ENCODE data around the gene NSMCE1.

The NSMCE1 gene

DNA sequence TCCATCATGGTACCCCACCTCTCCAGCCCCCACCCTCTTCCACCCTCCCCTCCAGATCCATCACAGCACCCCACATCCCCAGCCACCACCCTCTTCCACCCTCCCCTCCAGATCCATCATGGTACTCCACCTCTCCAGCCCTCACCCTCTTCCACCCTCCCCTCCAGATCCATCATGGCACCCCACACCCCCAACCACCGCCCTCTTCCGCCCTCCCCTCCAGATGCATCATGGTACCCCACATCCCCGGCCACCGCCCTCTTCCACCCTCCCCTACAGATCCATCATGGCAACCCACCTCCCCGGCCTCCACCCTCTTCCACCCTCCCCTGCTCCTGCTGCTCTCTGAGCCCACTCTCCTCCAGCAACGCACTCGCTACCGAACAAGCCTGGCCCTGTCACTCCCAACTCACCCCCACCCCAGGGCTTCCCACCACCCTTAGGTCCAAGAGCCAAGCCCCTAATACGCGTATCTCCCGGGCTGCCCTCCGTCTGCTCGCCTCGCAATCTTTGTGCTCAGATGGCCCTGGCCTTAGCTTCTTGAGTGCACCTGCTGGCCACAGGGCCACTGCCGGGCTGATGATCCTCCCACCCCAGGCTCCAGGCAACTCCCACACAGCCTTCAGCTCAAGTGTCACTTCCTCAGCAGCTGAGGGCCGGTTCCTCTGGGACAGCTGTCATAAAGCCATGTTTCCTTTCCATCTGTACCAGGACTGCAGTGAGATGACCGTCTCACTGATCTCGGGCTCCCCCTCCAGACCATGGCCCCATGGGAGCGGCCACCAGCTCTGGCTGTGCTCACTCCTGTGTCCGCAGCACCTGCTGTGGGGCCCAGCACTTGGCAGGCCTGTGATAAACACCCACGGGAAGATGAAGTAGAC lies 39.7 kb downstream of the NSMCE1 start:
- in situ Hi-C loops (cut with MboI; ENCODE audit: low sequenced_read_pairs, unreplicated experiment), result no loop called here
- DNase-seq (ENCODE audit: low spot score), result peak; percentile 50
- TF ChIP-seq, protein P1, sequence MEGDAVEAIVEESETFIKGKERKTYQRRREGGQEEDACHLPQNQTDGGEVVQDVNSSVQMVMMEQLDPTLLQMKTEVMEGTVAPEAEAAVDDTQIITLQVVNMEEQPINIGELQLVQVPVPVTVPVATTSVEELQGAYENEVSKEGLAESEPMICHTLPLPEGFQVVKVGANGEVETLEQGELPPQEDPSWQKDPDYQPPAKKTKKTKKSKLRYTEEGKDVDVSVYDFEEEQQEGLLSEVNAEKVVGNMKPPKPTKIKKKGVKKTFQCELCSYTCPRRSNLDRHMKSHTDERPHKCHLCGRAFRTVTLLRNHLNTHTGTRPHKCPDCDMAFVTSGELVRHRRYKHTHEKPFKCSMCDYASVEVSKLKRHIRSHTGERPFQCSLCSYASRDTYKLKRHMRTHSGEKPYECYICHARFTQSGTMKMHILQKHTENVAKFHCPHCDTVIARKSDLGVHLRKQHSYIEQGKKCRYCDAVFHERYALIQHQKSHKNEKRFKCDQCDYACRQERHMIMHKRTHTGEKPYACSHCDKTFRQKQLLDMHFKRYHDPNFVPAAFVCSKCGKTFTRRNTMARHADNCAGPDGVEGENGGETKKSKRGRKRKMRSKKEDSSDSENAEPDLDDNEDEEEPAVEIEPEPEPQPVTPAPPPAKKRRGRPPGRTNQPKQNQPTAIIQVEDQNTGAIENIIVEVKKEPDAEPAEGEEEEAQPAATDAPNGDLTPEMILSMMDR (IDR thresholded peaks at IDR 0.05; ENCODE audit: borderline replicate concordance, control extremely low read depth, extremely low read depth, insufficient read depth, missing control alignments), result peak; percentile 13

DNA sequence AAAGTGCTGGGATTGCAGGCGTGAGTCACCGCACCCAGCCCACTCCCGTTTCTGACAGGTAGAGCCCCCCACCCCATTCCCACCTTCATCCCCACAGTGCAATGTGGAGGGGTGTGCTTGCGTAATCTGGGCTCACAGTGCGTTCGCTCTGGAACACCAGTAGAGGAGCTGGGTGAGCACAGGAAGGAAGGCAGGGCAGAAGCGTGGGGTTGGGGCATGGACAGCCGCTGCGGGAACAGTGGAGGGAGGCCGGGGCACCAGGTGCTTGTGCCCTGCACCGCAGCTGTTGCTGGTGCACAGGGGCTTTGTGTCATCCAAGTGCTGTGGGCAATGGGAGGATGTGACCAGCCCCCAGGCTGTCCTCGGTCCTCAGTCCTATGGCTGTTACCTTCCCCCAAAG lies 40.5 kb downstream of the NSMCE1 start:
- TF ChIP-seq, protein P1 (IDR thresholded peaks at IDR 0.05; ENCODE audit: borderline replicate concordance, control extremely low read depth, extremely low read depth, insufficient read depth, missing control alignments), result no peak
- in situ Hi-C loops (cut with MboI; ENCODE audit: low sequenced_read_pairs, unreplicated experiment), result no loop called here
- DNase-seq (ENCODE audit: low spot score), result no peak

GRCh38 chr16:27226976-27227705 lies 41.4 kb downstream of the NSMCE1 start:
- TF ChIP-seq, protein P1 (IDR thresholded peaks at IDR 0.05; ENCODE audit: borderline replicate concordance, control extremely low read depth, extremely low read depth, insufficient read depth, missing control alignments), result no peak
- no peak for DNase-seq (ENCODE audit: low spot score)
- in situ Hi-C loops (cut with MboI; ENCODE audit: low sequenced_read_pairs, unreplicated experiment), result no loop called here

GRCh38 chr16:27226476-27226875 lies 42.1 kb downstream of the NSMCE1 start:
- no peak for DNase-seq (ENCODE audit: low spot score)
- in situ Hi-C loops (cut with MboI; ENCODE audit: low sequenced_read_pairs, unreplicated experiment), result no loop called here
- TF ChIP-seq, protein P1 (IDR thresholded peaks at IDR 0.05; ENCODE audit: borderline replicate concordance, control extremely low read depth, extremely low read depth, insufficient read depth, missing control alignments), result no peak

DNA sequence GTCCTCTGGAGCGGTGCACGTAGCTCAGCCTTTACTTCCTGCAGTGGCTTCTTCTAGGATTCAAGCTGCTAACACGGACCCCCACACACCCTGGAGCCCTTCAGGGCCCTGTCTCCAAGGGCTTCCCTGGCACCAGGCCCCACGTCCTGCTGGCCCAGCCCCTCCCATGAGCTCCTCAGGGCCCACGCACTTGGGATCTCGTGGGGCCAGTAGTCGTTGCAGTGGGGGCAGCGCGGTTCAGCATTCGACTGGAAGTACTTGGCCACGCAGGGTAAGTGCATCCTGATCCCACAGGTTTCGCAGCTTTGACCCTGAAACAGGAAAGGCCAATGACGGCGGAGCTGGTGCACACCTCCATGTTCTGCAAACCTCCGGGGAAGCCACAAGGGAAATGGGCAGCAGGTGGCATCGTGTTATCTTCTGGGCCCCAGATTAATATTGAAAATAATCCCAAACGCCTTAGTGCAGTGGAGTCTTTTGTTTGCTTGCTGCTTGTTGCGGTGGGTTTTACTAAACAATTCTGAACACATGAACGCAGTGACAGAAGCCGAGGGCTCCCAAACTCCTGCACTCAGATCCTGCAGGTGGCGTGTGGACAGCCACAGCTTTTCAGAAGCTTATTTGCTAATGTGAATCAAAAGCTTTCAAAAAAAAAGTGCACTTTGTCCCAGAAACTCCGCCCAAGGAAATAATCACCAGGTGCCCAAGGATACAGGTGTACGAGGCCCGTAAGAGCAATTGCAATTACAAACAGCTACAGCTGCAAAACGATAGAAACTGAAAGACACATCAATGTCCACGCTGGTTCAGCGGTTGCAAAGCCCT lies 42.8 kb downstream of the NSMCE1 start:
- in situ Hi-C loops (cut with MboI; ENCODE audit: low sequenced_read_pairs, unreplicated experiment), result no loop called here
- DNase-seq (ENCODE audit: low spot score), result no peak
- TF ChIP-seq, protein P1 (IDR thresholded peaks at IDR 0.05; ENCODE audit: borderline replicate concordance, control extremely low read depth, extremely low read depth, insufficient read depth, missing control alignments), result no peak

DNA sequence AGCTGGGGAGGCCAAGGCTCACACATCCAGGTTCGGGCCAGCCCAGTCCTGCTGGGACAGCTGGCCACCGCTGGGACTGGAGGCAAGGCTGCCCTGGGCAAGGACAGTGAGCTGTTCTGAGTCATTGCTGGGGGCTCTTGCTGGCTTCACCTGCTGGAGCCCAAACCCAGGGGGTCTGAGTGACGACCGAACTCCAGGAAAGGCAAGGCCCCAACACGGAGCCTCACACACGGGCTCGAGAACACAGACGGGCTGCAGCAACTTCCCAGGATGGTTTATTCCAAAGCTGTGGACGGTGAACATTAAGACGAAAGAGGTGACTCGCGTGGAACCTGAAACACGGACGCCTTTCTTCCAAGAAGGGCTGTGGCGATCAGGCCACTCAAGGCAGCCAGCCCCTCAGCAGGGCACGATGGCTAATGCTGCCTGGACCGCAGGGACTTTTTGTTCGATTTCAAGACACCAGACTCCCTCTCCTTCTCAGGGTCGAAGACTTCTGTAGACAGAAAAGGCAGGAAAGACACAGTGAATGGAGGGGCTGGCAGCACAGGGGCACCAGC lies 43.8 kb downstream of the NSMCE1 start:
- in situ Hi-C loops (cut with MboI; ENCODE audit: low sequenced_read_pairs, unreplicated experiment), result no loop called here

More for the DNA sequence above, 43.8 kb downstream of the NSMCE1 start:
- TF ChIP-seq, protein P1 (IDR thresholded peaks at IDR 0.05; ENCODE audit: borderline replicate concordance, control extremely low read depth, extremely low read depth, insufficient read depth, missing control alignments), result no peak
- DNase-seq (ENCODE audit: low spot score), result no peak

Measured in GM13976 (cell line).